GM19328 (cell line): ENCODE results near the gene NXPH4.

Source experiments
- ATAC-seq: cut with Tn5 transposase; IDR thresholded peaks from one replicate; pipeline ENCODE4 v1.9.1; 2021; ENCODE audit warnings: mild to moderate bottlenecking, moderate library complexity; ENCODE audit not compliant: unreplicated experiment

Gene NXPH4

GRCh38 chr12:57241402-57242310, 25.1 kb downstream of the NXPH4 start:
- no peak for ATAC-seq

- no peak for ATAC-seq
These were observed 25.7 kb downstream of the NXPH4 start for GRCh38 chr12:57242329-57242690.

GRCh38 chr12:57242691-57243454, 26.3 kb downstream of the NXPH4 start:
- peak; percentile 41 for ATAC-seq

- no peak for ATAC-seq
These were observed 27.1 kb downstream of the NXPH4 start for GRCh38 chr12:57243521-57244311.

- ATAC-seq: no peak
These were observed 27.7 kb downstream of the NXPH4 start for GRCh38 chr12:57244312-57244696.

- ATAC-seq: no peak
These were observed 30.4 kb downstream of the NXPH4 start for GRCh38 chr12:57247041-57247440.

GRCh38 chr12:57248934-57249742, 32.5 kb downstream of the NXPH4 start:
- no peak for ATAC-seq

- no peak for ATAC-seq
These were observed 33.9 kb downstream of the NXPH4 start for GRCh38 chr12:57250541-57250940.

- no peak for ATAC-seq
These were observed 34.4 kb downstream of the NXPH4 start, which contains the start of gene STAC3 for GRCh38 chr12:57250956-57251355. Gene STAC3, minus strand, starts transcription at chr12:57251187. Its CDS starts 1,551 bp downstream, at chr12:57249636.

GRCh38 chr12:57254506-57255280, 38.1 kb downstream of the NXPH4 start:
- no peak for ATAC-seq

GRCh38 chr12:57255916-57256315, 39.3 kb downstream of the NXPH4 start:
- no peak for ATAC-seq

GRCh38 chr12:57258977-57259970, 42.7 kb downstream of the NXPH4 start:
- no peak for ATAC-seq

GRCh38 chr12:57260366-57260765, 43.8 kb downstream of the NXPH4 start:
- no peak for ATAC-seq

- ATAC-seq: no peak
These were observed 44.9 kb downstream of the NXPH4 start for GRCh38 chr12:57261428-57261865.

- no peak for ATAC-seq
These were observed 45.7 kb downstream of the NXPH4 start for GRCh38 chr12:57262126-57262822.

GRCh38 chr12:57263096-57263495, 46.5 kb downstream of the NXPH4 start:
- no peak for ATAC-seq

GRCh38 chr12:57266681-57267080, 50.1 kb downstream of the NXPH4 start:
- ATAC-seq: no peak

- ATAC-seq: no peak
These were observed 51.7 kb downstream of the NXPH4 start for GRCh38 chr12:57268264-57268663.
